HG03575 (cell line): ENCODE data around the gene TCERG1L.

ENCODE experiments used
- ATAC-seq: cut with Tn5 transposase; IDR thresholded peaks from one replicate; pipeline ENCODE4 v1.9.1; 2021; ENCODE audit not compliant: unreplicated experiment, insufficient number of reproducible peaks, low FRiP score; ENCODE audit errors: extremely low read depth

The TCERG1L gene

GRCh38 chr10:131203456-131204357, 107.8 kb downstream of the TCERG1L start:
- no peak for ATAC-seq

- no peak for ATAC-seq
Observed at GRCh38 chr10:131202990-131203389, 108.5 kb downstream of the TCERG1L start.

GRCh38 chr10:131201741-131202515, 109.6 kb downstream of the TCERG1L start:
- ATAC-seq: no peak

- no peak for ATAC-seq
Observed at GRCh38 chr10:131200856-131201470, 110.6 kb downstream of the TCERG1L start.

GRCh38 chr10:131199646-131200045, 111.9 kb downstream of the TCERG1L start:
- ATAC-seq: no peak

- ATAC-seq: no peak
Observed at GRCh38 chr10:131198843-131199242, 112.7 kb downstream of the TCERG1L start.

- ATAC-seq: no peak
Observed at GRCh38 chr10:131198401-131198800, 113.1 kb downstream of the TCERG1L start.

- no peak for ATAC-seq
Observed at GRCh38 chr10:131196176-131196885, 115.2 kb downstream of the TCERG1L start.

- ATAC-seq: no peak
Observed at GRCh38 chr10:131195558-131196159, 115.9 kb downstream of the TCERG1L start.

GRCh38 chr10:131195116-131195515, 116.4 kb downstream of the TCERG1L start:
- ATAC-seq: no peak

- no peak for ATAC-seq
Observed at GRCh38 chr10:131193923-131194322, 117.6 kb downstream of the TCERG1L start.

GRCh38 chr10:131188494-131188893, 123.0 kb downstream of the TCERG1L start:
- ATAC-seq: no peak

GRCh38 chr10:131187926-131188325, 123.6 kb downstream of the TCERG1L start:
- ATAC-seq: no peak

GRCh38 chr10:131187274-131187673, 124.2 kb downstream of the TCERG1L start:
- ATAC-seq: no peak

GRCh38 chr10:131186547-131187253, 124.8 kb downstream of the TCERG1L start:
- no peak for ATAC-seq

- ATAC-seq: no peak
Observed at GRCh38 chr10:131184503-131184902, 127.0 kb downstream of the TCERG1L start.

GRCh38 chr10:131183546-131184045, 127.9 kb downstream of the TCERG1L start:
- no peak for ATAC-seq

GRCh38 chr10:131181456-131181855, 130.1 kb downstream of the TCERG1L start:
- ATAC-seq: no peak
